HG02588 (cell line): Measurements from ENCODE around the gene SOX5.
"Not testable (repeated sequence)": the region's sequence is repeated elsewhere in the genome, so short reads cannot be mapped to it uniquely, and the experiment has no call there.

Experiments used
- ATAC-seq: cut with Tn5 transposase; IDR thresholded peaks from one replicate; pipeline ENCODE4 v1.9.1; 2021; ENCODE audit warnings: mild to moderate bottlenecking, moderate library complexity; ENCODE audit not compliant: unreplicated experiment

The SOX5 gene

GRCh38 chr12:23843958-23844357 is 105.5 kb downstream of the SOX5 start:
- no peak for ATAC-seq

GRCh38 chr12:23834076-23834475 is 115.4 kb downstream of the SOX5 start:
- ATAC-seq: no peak

DNA sequence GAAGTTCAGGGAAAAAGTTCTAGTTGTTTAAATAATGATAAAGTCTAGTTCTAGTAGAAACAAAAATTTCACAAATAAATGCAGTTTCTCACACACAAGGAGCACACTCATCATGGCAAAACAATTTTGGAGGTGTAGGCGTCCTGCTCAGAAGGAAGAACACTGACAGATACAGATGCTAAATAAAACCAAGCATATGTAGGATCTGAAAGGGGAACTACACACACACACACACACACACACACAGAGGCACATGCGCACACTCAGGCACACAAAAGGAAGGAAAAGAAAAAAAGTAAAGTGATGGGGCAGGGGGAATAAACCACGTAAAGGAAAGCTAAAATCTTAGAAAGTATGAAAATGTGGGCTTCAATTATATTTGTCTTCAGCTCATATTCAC is 117.7 kb downstream of the SOX5 start:
- no peak for ATAC-seq

GRCh38 chr12:23830210-23830609 is 119.3 kb downstream of the SOX5 start:
- no peak for ATAC-seq

DNA sequence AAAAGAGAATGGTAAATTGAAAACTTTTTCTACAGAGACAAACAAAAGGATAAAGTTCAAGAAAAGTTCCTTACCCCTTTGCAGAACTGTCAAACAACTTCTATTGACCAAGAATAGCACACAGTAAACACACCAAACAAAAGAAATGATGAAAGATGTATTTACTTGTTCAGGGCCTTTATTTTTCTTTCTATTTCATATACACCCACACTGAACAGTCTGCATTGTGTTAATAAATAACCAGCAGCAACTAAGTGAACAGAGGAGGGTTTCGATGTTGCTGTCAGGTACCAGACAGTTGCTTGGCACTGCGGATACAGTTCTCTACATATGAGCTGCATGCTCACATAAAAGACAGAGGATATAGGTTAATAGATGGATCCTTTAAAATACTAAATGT is 122.1 kb downstream of the SOX5 start:
- ATAC-seq: no peak

DNA sequence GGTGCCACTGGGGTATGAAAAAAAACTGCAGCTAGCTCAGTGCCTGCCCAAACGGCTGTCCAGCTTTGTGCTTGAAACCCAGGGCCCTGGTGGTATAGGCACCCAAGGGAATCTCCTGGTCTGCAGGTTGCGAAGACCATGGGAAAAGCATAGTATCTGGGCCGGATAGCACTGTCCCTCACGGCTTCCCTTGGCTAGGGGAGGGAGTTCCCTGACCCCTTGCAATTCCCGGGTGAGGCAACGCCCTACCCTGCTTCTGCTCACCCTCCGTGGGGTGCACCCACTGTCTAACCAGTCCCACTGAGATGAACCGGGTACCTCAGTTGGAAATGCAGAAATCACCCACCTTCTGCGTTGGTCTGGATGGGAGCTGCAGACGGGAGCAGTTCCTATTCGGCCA is 124.3 kb downstream of the SOX5 start:
- ATAC-seq: not testable (repeated sequence)

GRCh38 chr12:23824358-23824757 is 125.1 kb downstream of the SOX5 start:
- no peak for ATAC-seq

DNA sequence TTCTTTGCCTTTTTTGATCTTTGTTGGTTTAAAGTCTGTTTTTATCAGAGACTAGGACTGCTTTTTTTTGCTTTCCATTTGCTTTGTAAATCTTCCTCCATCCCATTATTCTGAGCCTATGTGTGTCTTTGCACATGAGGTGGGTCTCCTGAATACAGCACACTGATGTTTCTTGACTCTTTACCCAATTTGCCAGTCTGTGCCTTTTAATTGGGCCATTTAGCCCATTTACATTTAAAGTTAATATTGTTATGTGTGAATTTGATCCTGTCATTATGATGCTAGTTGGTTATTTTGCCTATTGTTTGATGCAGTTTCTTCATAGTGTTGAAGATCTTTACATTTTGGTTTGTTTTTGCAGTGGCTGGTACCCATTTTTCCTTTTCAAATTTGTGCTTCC is 126.6 kb downstream of the SOX5 start:
- ATAC-seq: not testable (repeated sequence)

GRCh38 chr12:23817345-23817744 is 132.1 kb downstream of the SOX5 start:
- ATAC-seq: no peak

- ATAC-seq: no peak
These were observed 133.0 kb downstream of the SOX5 start for GRCh38 chr12:23816394-23816851.

- ATAC-seq: no peak
These were observed 133.7 kb downstream of the SOX5 start for GRCh38 chr12:23815810-23816209.

GRCh38 chr12:23813206-23813605 is 136.3 kb downstream of the SOX5 start:
- no peak for ATAC-seq

GRCh38 chr12:23810329-23810902 is 139.1 kb downstream of the SOX5 start:
- ATAC-seq: no peak

- ATAC-seq: no peak
These were observed 145.9 kb downstream of the SOX5 start for GRCh38 chr12:23803540-23803939.

GRCh38 chr12:23795494-23795893 is 154.0 kb downstream of the SOX5 start:
- no peak for ATAC-seq

DNA sequence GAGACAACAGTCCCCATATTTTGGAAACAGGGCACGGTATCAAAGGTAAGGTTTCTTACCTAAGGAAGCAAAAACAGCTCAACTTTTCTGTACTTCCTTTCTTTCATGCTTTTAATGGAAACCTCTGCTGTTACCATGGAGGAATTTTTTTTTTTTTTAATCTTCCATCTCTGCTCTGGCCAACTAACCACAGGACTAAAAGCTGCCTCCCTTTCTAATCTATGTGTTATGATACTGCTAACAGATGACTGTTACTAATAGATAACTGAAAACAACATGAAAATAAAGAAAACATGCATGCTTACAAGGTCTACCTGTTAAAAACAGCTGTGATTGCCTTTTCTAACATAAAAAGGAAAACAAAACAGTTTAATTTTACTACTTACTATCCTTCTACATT is 168.4 kb downstream of the SOX5 start:
- no peak for ATAC-seq

DNA sequence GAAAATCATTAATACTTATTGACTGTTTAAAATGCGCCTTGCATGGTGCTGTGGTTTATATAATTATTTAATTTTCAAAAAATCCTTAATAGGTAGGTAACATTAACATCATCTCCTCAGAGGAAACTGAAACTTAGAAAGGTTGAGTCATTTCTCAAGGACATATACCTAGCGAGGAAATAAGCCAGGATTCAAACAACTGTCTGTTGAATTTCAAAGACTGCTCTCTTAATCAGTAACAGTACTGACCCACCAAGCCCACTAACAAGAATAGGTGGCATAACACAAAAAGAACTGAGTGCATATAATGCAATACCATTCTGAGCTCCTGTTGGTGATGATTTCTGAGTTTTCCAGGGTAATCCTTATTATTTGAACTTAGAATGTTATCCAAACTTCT is 174.3 kb downstream of the SOX5 start:
- no peak for ATAC-seq

- no peak for ATAC-seq
These were observed 178.1 kb downstream of the SOX5 start for GRCh38 chr12:23771240-23771949.

DNA sequence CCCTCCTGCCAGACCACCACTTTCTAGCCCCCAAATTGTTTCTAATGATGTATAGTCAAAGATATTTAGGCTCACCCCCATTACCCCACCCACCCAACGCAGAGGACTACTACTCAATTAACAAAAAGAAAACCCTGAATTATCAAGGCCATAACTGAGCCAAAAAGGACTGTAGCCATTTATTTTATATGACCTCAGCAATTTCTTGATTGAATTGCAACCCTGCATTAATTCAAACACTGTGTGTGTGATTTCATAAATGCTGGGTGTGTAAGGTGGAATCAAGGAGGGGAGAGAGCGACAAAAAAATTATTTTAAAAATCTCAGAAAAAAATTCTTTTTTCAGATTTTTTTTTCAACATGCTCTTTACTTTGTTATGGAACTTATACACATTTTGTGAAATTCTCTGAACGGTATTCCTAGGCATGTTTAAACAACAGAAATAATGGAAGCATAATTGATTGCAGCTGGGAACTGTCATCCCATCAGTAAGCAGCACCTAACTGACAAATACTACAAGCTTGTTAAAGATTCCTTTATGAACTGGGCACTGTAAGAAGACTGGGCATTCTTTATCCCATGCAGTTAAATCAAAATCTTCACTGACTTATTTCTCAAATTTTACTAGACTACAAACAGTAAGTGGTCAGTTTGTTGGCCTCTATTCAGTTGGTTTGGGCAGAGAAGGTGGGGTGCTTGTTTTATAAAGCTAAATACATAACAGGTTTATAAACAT is 179.1 kb downstream of the SOX5 start:
- no peak for ATAC-seq

- no peak for ATAC-seq
These were observed 181.6 kb downstream of the SOX5 start for GRCh38 chr12:23767834-23768233.

DNA sequence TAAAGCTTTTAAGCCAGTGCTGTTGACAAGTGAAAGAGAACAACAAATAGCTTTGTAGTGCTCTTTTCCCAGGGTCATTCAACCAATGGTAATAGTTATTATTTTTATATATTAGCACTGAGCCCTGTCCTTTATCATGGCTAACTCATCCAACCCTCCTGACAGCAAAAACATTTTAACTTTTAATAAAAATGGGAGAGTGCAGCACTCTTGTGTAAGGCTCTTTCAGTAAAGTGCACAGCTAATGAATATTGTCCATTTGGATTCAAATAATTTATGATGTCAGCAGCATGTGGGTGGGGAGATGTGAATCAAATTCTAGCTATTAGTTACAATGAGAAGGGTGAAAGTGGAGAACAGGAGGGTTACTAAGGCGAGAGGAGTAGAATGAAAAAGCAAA is 185.7 kb downstream of the SOX5 start:
- ATAC-seq: no peak

- ATAC-seq: no peak
These were observed 189.0 kb downstream of the SOX5 start for GRCh38 chr12:23760495-23760894.
